SKM-1 treated with dmso at 0.1 percent for 144 hours (cell line): ENCODE measurements around the gene BCL11B.

Source experiments
- DNase-seq: peaks from one replicate; lab custom pipeline; 2025; ENCODE audit not compliant: unreplicated experiment; lab: John Stamatoyannopoulos, UW

BCL11B gene

GRCh38 chr14:99268810-99269707 is 2.9 kb downstream of the BCL11B start:
- DNase-seq: no peak

- no peak for DNase-seq
These were observed 3.9 kb downstream of the BCL11B start for GRCh38 chr14:99267837-99268781.

- no peak for DNase-seq
These were observed 4.6 kb downstream of the BCL11B start for GRCh38 chr14:99267381-99267780.

GRCh38 chr14:99266181-99267178 is 5.5 kb downstream of the BCL11B start:
- no peak for DNase-seq

GRCh38 chr14:99265571-99265970 is 6.4 kb downstream of the BCL11B start:
- no peak for DNase-seq

- no peak for DNase-seq
These were observed 7.1 kb downstream of the BCL11B start for GRCh38 chr14:99264691-99265450.

GRCh38 chr14:99263564-99264330 is 8.2 kb downstream of the BCL11B start:
- no peak for DNase-seq

- no peak for DNase-seq
These were observed 9.0 kb downstream of the BCL11B start for GRCh38 chr14:99262977-99263448.

- DNase-seq: no peak
These were observed 9.8 kb downstream of the BCL11B start for GRCh38 chr14:99261912-99262787.

- no peak for DNase-seq
These were observed 11.1 kb downstream of the BCL11B start for GRCh38 chr14:99260587-99261551.

GRCh38 chr14:99260116-99260515 is 11.9 kb downstream of the BCL11B start:
- no peak for DNase-seq

GRCh38 chr14:99258876-99259726 is 12.9 kb downstream of the BCL11B start:
- no peak for DNase-seq

- no peak for DNase-seq
These were observed 13.6 kb downstream of the BCL11B start for GRCh38 chr14:99258341-99258861.

- DNase-seq: no peak
These were observed 14.2 kb downstream of the BCL11B start for GRCh38 chr14:99257673-99258221.

- DNase-seq: no peak
These were observed 14.8 kb downstream of the BCL11B start for GRCh38 chr14:99257122-99257672.
